Fibroblast of lung (primary cell): ENCODE data around the gene NKX2-1.

ENCODE experiments used
- CTCF ChIP-seq, 2 donors: IDR thresholded peaks in 1 of 2; conservative IDR thresholded peaks in 1 of 2; 1 replicate in 1 of 2; 2 replicates in 1 of 2; pipeline ENCODE4 v1.5.1; 2011 to 2012; ENCODE audit warnings: low read length in 2 of 2, control low read depth in 1 of 2, inconsistent platforms in 1 of 2, low read depth in 1 of 2, mild to moderate bottlenecking in 1 of 2
- EZH2 ChIP-seq: IDR thresholded peaks from 2 replicates; pipeline ENCODE4 v1.5.1; 2012; ENCODE audit warnings: low read length, control low read depth, mild to moderate bottlenecking; ENCODE audit errors: missing control alignments

GRCh38 chr14:36524874-36525745 is 5.1 kb upstream of the NKX2-1 start:
- TF ChIP-seq CTCF (conservative IDR thresholded peaks at IDR 0.05 in 1 of 2, IDR thresholded peaks at IDR 0.05 in 1 of 2; ENCODE audit: low read depth in 1 of 2, low read length in 2 of 2) (peak in 1 of 2 donors; percentile 41), EZH2 (peak; percentile 81)
